Measurements from ENCODE around the gene C10orf95. TPM values are rescaled to one million over a fixed set of nuclear protein-coding genes. Genes with fewer than 3 reads are reported as not detected.

C10orf95 gene
- total RNA-seq, 1 experiment from 2014 or later, result 0.45 TPM

DNA sequence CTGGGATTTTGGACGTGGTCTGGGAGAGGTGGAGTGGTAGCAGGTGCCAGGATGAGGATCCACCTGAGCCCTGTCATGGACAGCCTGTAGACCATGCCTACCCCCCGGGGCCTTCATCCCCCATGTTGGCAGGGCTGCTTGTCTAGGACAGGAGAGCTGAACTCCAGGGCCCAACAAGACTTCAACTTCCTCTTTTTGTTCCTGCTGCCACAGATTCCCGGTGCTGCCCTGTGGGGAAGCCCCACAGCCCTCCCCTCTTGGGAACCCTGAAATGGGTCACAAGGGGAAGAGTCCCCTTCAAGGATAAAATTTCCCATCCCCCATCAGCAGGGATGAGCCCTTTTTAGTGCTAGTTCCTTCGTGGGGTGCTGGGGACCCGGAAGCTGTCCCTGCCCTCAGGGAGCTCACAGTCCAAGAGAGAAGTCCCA lies 17.7 kb downstream of the C10orf95 start:
- peaks cover 35% of the 10 kb centered on the region for H3K27me3 ChIP-seq (ENCODE audit: control insufficient read depth, insufficient read depth, low read length)
- DNase-seq, result no peak
- no peaks in the 10 kb centered on the region for H3K36me3 ChIP-seq (replicated peaks; ENCODE audit: control insufficient read depth, insufficient read depth, low read length)
- H3K4me3 ChIP-seq (ENCODE audit: insufficient read depth, low read depth, low read length), result no peak overlapping the region

DNA sequence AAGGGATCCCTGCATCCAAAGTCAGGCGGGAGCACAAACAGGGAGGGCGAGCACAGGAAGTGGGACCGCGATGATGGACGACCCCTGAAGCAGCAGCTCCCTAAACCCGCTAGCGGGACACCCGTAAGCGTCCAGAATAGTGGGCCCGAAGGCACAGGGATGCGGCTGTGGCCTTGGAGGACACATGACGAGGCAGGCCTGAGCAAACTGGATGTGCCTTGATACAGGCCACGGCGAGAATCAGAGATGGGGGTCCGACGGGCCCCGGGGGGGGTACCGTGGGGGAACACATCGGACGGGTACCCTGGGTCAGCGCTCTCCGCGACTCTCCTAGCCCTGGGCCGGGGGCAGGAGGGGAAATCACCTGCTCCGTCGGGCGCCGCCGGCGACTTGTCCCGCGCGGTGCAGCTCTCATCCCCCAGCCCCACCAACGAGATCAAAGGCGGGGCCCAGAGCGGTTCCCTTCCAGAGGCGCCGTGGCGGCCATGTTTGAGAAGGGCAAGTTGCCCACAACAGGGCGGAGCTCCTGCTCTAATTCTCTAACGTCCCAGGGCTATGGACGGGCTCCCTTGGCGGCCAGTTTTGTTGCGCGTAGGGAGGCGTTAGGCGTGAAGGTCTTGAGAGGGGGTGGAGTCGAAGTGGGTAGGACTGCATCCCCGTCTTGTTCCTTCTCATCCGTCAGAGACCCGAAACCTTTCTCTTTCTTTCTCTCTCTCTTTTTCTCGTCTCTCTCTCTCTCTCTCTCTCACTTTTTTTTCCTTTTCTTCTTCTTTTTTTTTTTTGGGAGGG lies 19.0 kb downstream of the C10orf95 start, which contains the start of gene CUEDC2:
CUEDC2 (minus strand) TSS at position 413 of the 789 bp plus-strand sequence. CDS start 7,386 bp downstream, outside the sequence.
- no peaks in the 10 kb centered on the region for H3K36me3 ChIP-seq (replicated peaks; ENCODE audit: control insufficient read depth, insufficient read depth, low read length)
- peak within 1 kb of the TSS; percentile 85 for H3K4me3 ChIP-seq (ENCODE audit: insufficient read depth, low read depth, low read length)
- H3K27me3 ChIP-seq (ENCODE audit: control insufficient read depth, insufficient read depth, low read length), result peaks cover 35% of the 10 kb centered on the region
- DNase-seq, result peak; percentile 96

DNA sequence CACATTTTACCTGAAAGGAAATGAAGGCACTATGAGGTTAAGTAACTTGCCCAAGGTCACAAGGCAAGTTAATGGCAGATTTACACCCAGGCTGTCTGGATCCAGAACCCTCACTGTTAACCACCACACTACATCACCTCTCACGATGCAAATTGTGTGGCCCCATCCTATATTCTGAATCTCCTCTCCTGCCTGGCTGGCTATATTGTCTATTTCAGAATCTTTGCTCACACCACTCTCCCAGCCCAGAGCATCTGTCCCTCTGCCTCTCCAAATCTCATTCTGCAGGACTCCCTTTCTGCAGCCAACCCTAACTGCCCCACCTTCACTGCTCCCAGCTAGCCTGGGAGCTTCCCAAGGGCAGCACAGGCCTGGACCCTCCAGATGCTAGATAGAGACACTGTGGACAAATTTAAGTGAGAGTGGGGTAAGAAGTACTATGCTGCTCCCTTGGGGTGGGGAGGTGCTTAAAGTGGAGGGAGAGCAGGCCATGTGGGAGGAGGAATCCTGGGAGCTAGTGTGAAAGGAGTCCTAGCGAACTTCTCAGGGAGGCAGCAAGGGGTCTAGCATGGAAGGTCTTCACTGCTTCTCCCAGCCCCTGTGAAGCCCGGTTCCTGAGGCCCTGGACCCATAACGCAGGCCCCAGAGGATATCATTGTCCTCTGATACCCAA lies 19.8 kb downstream of the C10orf95 start:
- peak; percentile 61 for DNase-seq
- Histone ChIP-seq H3K27me3 (ENCODE audit: control insufficient read depth, insufficient read depth, low read length) (peaks cover 35% of the 10 kb centered on the region), H3K4me3 (ENCODE audit: insufficient read depth, low read depth, low read length) (peak overlapping the region; percentile 85), H3K36me3 (replicated peaks; ENCODE audit: control insufficient read depth, insufficient read depth, low read length) (no peaks in the 10 kb centered on the region)

DNA sequence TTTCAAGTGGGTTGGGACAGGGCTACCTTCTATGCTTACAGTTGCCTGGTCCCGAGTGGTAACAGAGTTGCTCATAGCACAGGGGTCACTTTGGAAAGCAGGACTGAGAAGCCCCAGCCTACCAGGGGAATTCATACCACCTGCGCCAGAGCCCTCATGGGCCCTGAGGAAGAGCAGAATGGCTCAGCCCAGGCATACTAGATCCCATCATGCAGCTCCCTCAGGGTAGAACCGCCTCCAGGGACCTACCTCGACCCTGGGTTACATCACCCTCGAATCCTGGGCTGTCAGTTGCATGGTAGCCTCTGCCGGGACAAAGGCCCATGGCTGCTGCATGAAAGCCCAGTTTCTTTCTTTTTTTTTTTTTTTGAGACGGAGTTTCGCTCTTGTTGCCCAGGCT lies 21.9 kb downstream of the C10orf95 start:
- Histone ChIP-seq H3K27me3 (ENCODE audit: control insufficient read depth, insufficient read depth, low read length) (peaks cover 15% of the 10 kb centered on the region), H3K36me3 (replicated peaks; ENCODE audit: control insufficient read depth, insufficient read depth, low read length) (no peaks in the 10 kb centered on the region), H3K4me3 (ENCODE audit: insufficient read depth, low read depth, low read length) (no peak overlapping the region)
- peak; percentile 39 for DNase-seq

DNA sequence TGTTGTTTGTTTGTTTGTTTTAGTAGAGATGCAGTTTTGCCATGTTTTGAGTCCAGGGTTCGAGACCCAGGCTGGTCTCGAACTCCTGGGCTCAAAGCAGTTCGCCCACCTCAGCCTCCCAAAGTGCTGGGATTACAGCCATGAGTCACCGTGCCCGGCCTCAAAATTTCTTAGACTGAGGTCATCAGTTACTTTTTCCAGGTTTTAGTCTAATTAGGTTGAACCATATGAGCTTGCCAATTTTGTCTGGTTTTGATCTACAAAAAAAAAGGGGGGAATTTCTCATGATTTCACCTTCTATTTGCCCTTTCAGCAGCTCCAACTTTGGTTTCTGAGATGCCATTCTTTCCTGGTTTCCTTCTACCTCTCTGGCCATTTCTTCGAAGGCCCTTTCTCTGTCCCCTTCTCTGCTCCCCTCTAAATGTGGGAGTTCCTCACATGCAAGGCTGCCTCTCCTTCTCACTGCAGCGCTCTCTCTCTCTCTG lies 24.5 kb downstream of the C10orf95 start:
- H3K4me3 ChIP-seq (ENCODE audit: insufficient read depth, low read depth, low read length), result no peak overlapping the region
- no peak for DNase-seq
- peaks cover 6% of the 10 kb centered on the region; the same call in 1 of the 2 replicates for H3K27me3 ChIP-seq (ENCODE audit: control insufficient read depth, insufficient read depth, low read length)
- H3K36me3 ChIP-seq (replicated peaks; ENCODE audit: control insufficient read depth, insufficient read depth, low read length), result peaks cover 1% of the 10 kb centered on the region

DNA sequence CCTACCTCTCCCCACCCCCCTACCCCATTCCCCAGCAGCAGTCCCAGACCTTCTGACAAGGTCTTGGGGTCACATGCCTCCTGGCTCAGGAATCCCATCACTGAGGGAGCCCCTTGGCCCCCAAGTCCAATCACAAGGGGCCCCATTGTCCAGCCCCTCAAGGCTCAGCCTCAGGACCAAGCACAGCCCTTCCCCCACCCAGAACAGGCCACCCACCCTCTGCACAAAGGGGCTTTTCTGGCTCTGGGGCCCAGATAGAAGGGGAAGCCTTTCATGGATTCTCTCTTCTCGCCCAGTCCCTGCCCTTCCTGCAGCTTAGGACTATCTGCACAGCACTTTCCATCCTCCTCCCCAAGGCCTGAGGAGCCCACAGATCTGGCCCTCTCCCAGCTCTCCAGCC lies 25.9 kb downstream of the C10orf95 start:
- no peak for DNase-seq
- Histone ChIP-seq H3K4me3 (ENCODE audit: insufficient read depth, low read depth, low read length) (no peak overlapping the region), H3K36me3 (replicated peaks; ENCODE audit: control insufficient read depth, insufficient read depth, low read length) (peaks cover 1% of the 10 kb centered on the region), H3K27me3 (ENCODE audit: control insufficient read depth, insufficient read depth, low read length) (peaks cover 9% of the 10 kb centered on the region; the same call in 1 of the 2 replicates)

DNA sequence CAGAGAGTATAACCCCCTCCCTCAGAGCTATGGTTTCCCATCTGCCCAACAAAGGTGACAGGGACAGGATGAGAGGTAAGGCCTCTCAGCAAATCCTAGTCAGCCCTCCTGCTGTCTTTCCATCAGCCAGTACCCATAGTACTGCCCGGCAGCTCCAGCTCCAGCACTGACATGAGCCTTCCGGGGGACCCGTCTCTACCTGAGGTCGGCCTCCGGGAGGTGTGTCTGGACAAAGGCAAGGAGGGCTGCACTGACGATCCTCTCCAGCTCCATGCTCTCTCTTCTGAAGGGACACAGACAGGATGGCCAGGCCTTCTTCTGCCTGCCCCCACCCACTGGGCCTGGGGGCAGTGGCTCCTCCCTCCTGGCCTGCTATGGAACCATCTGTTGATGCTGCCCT lies 26.4 kb downstream of the C10orf95 start:
- peaks cover 9% of the 10 kb centered on the region; the same call in 1 of the 2 replicates for H3K27me3 ChIP-seq (ENCODE audit: control insufficient read depth, insufficient read depth, low read length)
- peak; percentile 28 for DNase-seq
- peaks cover 1% of the 10 kb centered on the region for H3K36me3 ChIP-seq (replicated peaks; ENCODE audit: control insufficient read depth, insufficient read depth, low read length)
- no peak overlapping the region for H3K4me3 ChIP-seq (ENCODE audit: insufficient read depth, low read depth, low read length)

DNA sequence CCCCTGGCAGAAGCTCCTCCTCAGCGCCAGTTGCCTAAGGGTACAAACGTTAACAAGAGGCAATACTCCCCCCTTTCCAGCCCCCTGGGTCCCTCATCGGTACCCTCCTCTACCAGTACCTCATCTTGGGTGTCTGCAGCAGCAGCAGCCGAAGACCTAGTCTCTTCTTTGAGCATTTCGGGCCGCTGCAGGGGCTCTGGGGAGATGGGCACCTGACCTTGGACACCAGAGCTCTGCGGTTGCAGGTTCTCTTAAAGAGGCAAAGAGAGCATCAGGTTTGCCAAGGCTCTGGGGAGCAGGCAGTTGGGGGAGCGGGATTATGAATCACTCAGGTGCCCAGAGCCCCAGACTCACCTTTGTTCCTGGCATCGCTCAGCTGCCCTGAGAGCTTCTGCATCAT lies 27.2 kb downstream of the C10orf95 start:
- Histone ChIP-seq H3K4me3 (ENCODE audit: insufficient read depth, low read depth, low read length) (no peak overlapping the region), H3K36me3 (replicated peaks; ENCODE audit: control insufficient read depth, insufficient read depth, low read length) (peaks cover 1% of the 10 kb centered on the region), H3K27me3 (ENCODE audit: control insufficient read depth, insufficient read depth, low read length) (peaks cover 9% of the 10 kb centered on the region; the same call in 1 of the 2 replicates)
- no peak for DNase-seq

DNA sequence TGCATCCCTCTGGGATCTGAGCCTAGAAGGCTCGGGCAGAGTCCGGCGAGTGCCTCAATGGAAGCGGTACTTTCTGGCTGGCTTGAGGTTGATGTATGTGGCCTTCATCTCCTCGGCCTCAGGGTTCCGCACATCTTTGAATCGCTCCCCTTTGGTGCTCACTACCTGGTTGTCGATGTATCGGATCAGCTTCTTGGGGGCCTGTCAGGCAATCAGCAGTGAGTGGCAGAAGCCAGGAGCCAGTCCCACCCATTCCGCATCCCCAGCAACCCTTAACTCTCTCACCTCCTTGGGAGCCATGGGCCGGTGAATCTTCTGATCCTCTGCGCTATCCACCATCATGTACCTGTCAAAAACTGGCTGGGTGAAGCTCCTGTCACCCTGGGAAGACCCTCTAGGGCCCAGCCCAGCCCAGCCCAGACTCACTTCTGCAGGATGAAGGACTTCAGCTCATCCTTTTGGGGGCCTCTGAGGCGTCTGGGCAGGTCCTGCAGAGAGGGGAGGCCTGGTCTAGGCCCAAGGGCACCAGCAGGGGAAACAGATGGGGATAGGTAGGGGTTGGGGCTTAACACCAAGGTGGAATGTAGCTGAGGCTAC lies 27.9 kb downstream of the C10orf95 start:
- Histone ChIP-seq H3K27me3 (ENCODE audit: control insufficient read depth, insufficient read depth, low read length) (peaks cover 9% of the 10 kb centered on the region; the same call in 1 of the 2 replicates), H3K36me3 (replicated peaks; ENCODE audit: control insufficient read depth, insufficient read depth, low read length) (peaks cover 1% of the 10 kb centered on the region), H3K4me3 (ENCODE audit: insufficient read depth, low read depth, low read length) (no peak overlapping the region)
- DNase-seq, result no peak

DNA sequence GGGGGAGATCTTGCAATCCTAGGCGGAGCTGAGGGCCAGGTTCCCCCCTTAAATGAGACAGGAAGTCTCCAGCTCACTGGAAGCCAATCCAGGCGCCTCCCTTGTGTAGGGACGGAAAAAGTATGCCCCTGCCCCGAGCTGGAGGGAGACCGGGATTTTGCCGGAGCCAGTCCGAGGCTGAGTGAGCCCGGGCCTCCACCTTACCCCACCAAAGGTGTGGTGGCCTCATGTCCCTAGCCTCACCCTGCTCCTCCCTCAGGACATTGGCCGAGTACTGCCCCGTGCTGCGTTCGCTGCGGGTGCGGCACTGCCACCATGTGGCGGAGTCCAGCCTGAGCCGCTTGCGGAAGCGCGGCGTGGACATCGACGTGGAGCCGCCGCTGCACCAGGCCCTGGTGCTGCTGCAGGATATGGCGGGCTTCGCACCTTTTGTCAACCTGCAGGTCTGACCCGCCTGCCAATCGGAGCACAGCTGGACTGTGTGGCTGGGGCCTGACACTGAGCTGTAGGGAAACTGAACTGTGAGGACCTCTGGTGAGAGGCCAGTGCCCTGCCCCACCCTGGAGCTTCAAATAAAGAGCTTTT lies 28.7 kb downstream of the C10orf95 start:
- Histone ChIP-seq H3K4me3 (ENCODE audit: insufficient read depth, low read depth, low read length) (peak overlapping the region; percentile 97), H3K36me3 (replicated peaks; ENCODE audit: control insufficient read depth, insufficient read depth, low read length) (peaks cover 1% of the 10 kb centered on the region), H3K27me3 (ENCODE audit: control insufficient read depth, insufficient read depth, low read length) (peaks cover 9% of the 10 kb centered on the region; the same call in 1 of the 2 replicates)
- DNase-seq, result peak; percentile 90

DNA sequence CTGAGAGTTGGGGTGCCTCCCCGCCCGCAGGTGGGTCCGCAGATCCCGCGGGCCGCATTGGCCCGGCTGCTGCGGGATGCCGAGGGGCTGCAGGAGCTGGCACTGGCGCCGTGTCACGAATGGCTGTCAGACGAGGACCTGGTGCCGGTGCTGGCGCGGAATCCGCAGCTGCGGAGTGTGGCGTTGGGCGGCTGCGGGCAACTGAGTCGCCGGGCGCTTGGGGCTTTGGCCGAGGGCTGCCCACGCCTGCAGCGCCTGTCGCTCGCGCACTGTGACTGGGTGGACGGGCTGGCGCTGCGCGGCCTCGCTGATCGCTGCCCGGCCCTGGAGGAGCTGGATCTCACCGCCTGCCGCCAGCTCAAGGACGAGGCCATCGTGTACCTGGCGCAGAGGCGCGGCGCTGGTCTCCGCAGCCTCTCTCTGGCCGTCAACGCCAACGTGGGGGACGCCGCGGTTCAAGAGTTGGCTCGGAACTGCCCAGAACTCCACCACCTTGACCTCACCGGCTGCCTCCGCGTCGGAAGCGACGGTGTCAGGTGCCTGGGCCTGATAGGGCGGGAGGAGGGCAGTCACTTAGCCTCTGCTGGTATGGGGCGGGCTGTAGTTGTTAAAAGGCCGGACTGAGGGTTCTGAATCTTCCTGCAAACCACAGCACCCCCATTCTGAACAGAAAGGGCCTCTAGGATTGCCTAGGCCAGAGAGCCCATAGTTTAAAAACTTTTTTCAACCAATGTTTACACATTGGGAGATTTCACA lies 29.4 kb downstream of the C10orf95 start:
- Histone ChIP-seq H3K36me3 (replicated peaks; ENCODE audit: control insufficient read depth, insufficient read depth, low read length) (peaks cover 1% of the 10 kb centered on the region), H3K27me3 (ENCODE audit: control insufficient read depth, insufficient read depth, low read length) (peaks cover 9% of the 10 kb centered on the region; the same call in 1 of the 2 replicates), H3K4me3 (ENCODE audit: insufficient read depth, low read depth, low read length) (peak overlapping the region; percentile 97)
- DNase-seq, result peak; percentile 74

DNA sequence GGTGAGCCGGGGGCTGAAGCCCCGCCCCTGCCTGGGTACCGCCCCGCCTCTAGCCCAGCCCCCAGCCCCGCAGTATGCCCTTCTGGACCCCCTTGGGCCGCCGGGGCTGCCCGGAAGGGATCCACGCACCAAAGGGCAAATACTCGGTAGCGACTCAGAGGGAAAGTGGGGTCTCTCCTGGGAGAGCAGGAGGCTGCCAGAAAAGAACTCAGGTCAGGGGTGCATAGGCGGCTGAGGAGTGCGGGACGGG lies 29.9 kb downstream of the C10orf95 start:
- peak overlapping the region; percentile 97 for H3K4me3 ChIP-seq (ENCODE audit: insufficient read depth, low read depth, low read length)
- H3K27me3 ChIP-seq (ENCODE audit: control insufficient read depth, insufficient read depth, low read length), result peaks cover 9% of the 10 kb centered on the region; the same call in 1 of the 2 replicates
- no peak for DNase-seq
- H3K36me3 ChIP-seq (replicated peaks; ENCODE audit: control insufficient read depth, insufficient read depth, low read length), result peaks cover 1% of the 10 kb centered on the region

DNA sequence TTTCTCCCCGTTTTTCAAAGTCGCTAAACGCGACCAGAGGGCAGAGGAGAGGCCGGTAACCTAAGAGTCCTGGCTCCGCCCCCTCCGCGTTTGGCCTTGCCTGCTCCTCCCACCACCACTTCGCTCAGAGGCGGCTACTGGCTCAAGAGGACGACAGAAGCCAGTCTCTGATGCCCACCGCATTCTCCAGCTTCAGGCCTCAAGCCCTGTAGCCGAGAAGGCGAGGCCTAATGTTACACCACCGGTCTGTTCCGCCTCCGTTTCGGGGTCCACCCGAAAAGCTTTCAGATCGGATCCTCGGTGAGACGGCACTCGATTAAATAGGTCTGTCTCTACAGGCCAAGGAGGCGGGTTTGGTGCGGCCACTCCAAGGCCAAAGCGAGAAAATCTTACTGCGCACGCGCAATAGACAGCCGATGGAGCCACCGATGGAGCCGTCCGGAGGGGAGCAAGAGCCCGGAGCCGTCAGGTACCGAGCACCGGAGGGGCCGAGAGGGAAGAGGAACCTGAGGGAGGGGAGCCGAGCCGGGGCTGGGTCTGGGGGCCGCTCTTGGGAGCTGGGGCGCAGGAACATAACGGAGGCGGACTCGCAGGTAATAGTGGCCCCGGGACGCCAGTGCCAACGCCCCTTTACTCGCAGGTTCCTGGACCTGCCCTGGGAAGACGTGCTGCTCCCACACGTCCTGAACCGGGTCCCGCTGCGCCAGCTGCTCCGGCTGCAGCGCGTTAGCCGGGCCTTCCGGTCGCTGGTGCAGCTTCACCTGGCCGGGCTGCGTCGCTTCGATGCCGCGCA lies 30.4 kb downstream of the C10orf95 start, which contains the start of gene FBXL15:
FBXL15 (plus strand) TSS at position 123 of the 793 bp plus-strand sequence; CDS start at position 417, 294 bp downstream.
- peaks cover 1% of the 10 kb centered on the region for H3K36me3 ChIP-seq (replicated peaks; ENCODE audit: control insufficient read depth, insufficient read depth, low read length)
- peak; percentile 98 for DNase-seq
- peak within 1 kb of the TSS; percentile 97 for H3K4me3 ChIP-seq (ENCODE audit: insufficient read depth, low read depth, low read length)
- H3K27me3 ChIP-seq (ENCODE audit: control insufficient read depth, insufficient read depth, low read length), result peaks cover 9% of the 10 kb centered on the region; the same call in 1 of the 2 replicates
